Lung (tissue), 12 donors: ENCODE results near the gene SLC38A9. TPM values are rescaled to one million over a fixed set of nuclear protein-coding genes. Genes with fewer than 3 reads are reported as not detected.

Experiments used
- ATAC-seq: fragments of 200-7000 bp; cut with Tn5 transposase; one replicate; pipeline ENCODE4 v1.9.1; 2020; ENCODE audit warnings: moderate number of reproducible peaks; ENCODE audit not compliant: insufficient read depth, low FRiP score
- DNase-seq, 3 donors: peaks; one replicate each; pipeline ENCODE4 v3.0.0-alpha.2; 2013 to 2017
- H3K27ac ChIP-seq, 2 donors: one replicate each; pipeline ENCODE4 v1.5.1; 2013; ENCODE audit warnings: mild to moderate bottlenecking in 2 of 2, moderate library complexity in 2 of 2, control low read depth in 1 of 2, inconsistent platforms in 1 of 2, low read depth in 1 of 2, low read length in 1 of 2
- H3K27me3 ChIP-seq, 3 donors: one replicate each; pipeline ENCODE4 v1.5.1; 2013; ENCODE audit warnings: low read length in 2 of 3; ENCODE audit not compliant: control insufficient read depth in 3 of 3, insufficient read depth in 3 of 3
- H3K36me3 ChIP-seq, 4 donors: one replicate each; pipeline ENCODE4 v1.5.1; 2013; ENCODE audit warnings: low read length in 4 of 4, mild to moderate bottlenecking in 1 of 4, moderate library complexity in 1 of 4; ENCODE audit not compliant: control insufficient read depth in 4 of 4, insufficient read depth in 4 of 4
- H3K4me1 ChIP-seq, 5 donors: one replicate each; pipeline ENCODE4 v1.5.1; 2013; ENCODE audit warnings: low read length in 5 of 5, mild to moderate bottlenecking in 2 of 5, moderate library complexity in 1 of 5; ENCODE audit not compliant: control insufficient read depth in 5 of 5, insufficient read depth in 5 of 5
- H3K4me3 ChIP-seq: one replicate; pipeline ENCODE4 v1.5.1; 2013; ENCODE audit warnings: mild to moderate bottlenecking, control low read depth, moderate library complexity
- H3K9ac ChIP-seq, 2 donors: one replicate each; pipeline ENCODE4 v1.5.1; 2013; ENCODE audit warnings: low read length in 2 of 2, control low read depth in 1 of 2; ENCODE audit not compliant: insufficient read depth in 1 of 2
- H3K9me3 ChIP-seq, 4 donors: one replicate each; pipeline ENCODE4 v1.5.1; 2013; ENCODE audit warnings: low read length in 3 of 4, mild to moderate bottlenecking in 1 of 4, moderate library complexity in 1 of 4; ENCODE audit not compliant: control insufficient read depth in 4 of 4, insufficient read depth in 3 of 4
- WGBS, 2 donors: extraction: QIAGEN DNeasy Blood & Tissue Kit; methylation state at CpG; one replicate each; pipeline ENCODE4 v1.1.7; 2013; 5-methylcytosine and 5-hydroxymethylcytosine counted together
- polyA plus RNA-seq, 2 donors: library from polyadenylated mRNA; stranded (reverse); fragments of 200-250 nt; gene quantifications; one replicate each; pipeline ENCODE4 v1.2.1, GENCODE V29; 2013
- total RNA-seq, 2 donors: library from RNA; depleted of rRNA in 1 of 2; stranded (reverse); fragments of >200 nt in 1 of 2; gene quantifications; one replicate each; pipeline ENCODE4 v1.2.1, GENCODE V29; 2014 to 2021
- TF ChIP-seq, protein P1 (sequence below): IDR thresholded peaks from 2 replicates; pipeline ENCODE4 v1.5.1; 2012; ENCODE audit warnings: mild to moderate bottlenecking; ENCODE audit errors: control extremely low read depth, extremely low read depth
- donor health status: control.
- donor health status: control.
- donor health status: Bipolar disorder and iron deficiency.
- donor health status: healthy.
- donor health status: DM: yes; HTN: yes; CAD: no.

The SLC38A9 gene
- total and polyA plus RNA-seq, 4 donors, result 8.5 to 64.2 (median 14.5) TPM

DNA sequence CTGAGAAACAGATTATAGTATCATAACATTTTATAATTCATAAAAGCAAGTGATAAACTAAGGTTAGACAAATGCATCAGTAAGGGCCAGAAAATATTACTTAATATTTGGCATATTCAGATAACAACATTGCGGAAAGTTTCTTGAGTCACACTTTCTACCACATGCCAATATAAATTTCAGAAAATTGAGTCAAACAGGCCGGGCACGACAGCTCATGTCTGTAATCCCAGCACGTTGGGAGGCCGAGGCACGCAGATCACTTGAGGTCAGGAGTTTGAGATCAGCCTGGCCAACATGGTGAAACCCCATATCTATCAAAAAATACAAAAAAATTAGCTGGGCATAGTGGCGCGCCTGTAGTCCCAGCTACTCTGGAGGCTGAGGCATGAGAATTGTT, 47.1 kb downstream of the SLC38A9 start:
- H3K4me3 ChIP-seq, result no peak overlapping the region
- H3K36me3 ChIP-seq, result peaks cover 0 to 7% (median 2%) of the 10 kb centered on the region in 4 donors
- H3K4me1 ChIP-seq, result no peaks in the 10 kb centered on the region
- no peak overlapping the region for H3K27ac ChIP-seq
- TF ChIP-seq, protein P1, sequence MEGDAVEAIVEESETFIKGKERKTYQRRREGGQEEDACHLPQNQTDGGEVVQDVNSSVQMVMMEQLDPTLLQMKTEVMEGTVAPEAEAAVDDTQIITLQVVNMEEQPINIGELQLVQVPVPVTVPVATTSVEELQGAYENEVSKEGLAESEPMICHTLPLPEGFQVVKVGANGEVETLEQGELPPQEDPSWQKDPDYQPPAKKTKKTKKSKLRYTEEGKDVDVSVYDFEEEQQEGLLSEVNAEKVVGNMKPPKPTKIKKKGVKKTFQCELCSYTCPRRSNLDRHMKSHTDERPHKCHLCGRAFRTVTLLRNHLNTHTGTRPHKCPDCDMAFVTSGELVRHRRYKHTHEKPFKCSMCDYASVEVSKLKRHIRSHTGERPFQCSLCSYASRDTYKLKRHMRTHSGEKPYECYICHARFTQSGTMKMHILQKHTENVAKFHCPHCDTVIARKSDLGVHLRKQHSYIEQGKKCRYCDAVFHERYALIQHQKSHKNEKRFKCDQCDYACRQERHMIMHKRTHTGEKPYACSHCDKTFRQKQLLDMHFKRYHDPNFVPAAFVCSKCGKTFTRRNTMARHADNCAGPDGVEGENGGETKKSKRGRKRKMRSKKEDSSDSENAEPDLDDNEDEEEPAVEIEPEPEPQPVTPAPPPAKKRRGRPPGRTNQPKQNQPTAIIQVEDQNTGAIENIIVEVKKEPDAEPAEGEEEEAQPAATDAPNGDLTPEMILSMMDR, result no peak
- ATAC-seq, result no peak
- H3K9me3 ChIP-seq, result no peaks in the 10 kb centered on the region
- WGBS, 2 donors, result 86 to 88% methylated on average over 8 of the region's 8 CpGs
- no peak for DNase-seq
- no peak overlapping the region for H3K9ac ChIP-seq
- no peaks in the 10 kb centered on the region for H3K27me3 ChIP-seq

DNA sequence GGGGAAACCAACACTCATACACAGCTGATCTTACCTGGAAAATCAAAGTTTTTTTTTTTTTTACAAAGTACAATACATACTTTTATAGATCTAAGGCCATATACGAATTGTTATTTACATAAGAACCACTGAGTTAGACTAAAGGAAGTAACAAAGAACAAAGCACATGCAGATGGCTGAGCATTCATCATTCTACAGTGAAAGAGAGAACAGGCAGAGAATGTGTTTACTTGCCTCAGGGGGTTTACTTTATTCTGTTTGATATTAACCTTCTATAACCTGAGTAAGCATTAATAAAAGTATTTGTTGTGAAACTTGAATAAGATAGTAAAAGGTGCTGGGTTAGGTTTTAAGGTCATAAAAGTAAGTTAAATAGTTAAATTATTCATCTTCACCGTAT, 54.7 kb downstream of the SLC38A9 start:
- H3K9me3 ChIP-seq, result no peaks in the 10 kb centered on the region
- H3K9ac ChIP-seq, result no peak overlapping the region
- H3K27ac ChIP-seq, result no peak overlapping the region
- DNase-seq (no peak), ATAC-seq (no peak)
- no peaks in the 10 kb centered on the region for H3K27me3 ChIP-seq
- peaks cover 0 to 6% (median 3%) of the 10 kb centered on the region in 4 donors for H3K36me3 ChIP-seq
- TF ChIP-seq, protein P1, result no peak
- WGBS, 2 donors, result 63 to 81% methylated on average over 2 of the region's 2 CpGs
- peaks cover 0 to 1% (median 0%) of the 10 kb centered on the region in 5 donors for H3K4me1 ChIP-seq
- no peak overlapping the region for H3K4me3 ChIP-seq

DNA sequence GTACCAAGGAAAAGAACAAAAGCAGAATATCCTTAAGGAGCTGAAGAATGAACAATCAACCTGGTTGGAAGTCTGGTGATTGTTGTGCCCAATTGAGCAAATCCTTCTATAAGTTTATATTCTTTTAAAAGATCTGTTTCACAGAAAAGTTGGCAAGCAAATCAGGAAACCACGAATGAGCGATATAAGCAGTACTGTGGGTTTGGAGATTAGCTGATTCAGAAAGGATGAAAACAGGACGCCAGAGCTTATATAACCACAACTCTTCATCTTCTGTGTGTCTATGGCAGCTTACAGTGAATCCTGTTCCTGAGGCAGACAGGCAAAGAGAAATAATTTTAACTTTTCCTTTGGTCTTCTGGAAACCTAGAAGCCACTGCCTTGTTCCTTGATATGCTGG, 61.7 kb downstream of the SLC38A9 start:
- TF ChIP-seq, protein P1, result no peak
- DNase-seq (peak in 2 of 3 donors; percentile 46 to 63), ATAC-seq (no peak)
- H3K9ac ChIP-seq, result no peak overlapping the region
- WGBS, 2 donors, result 28 to 38% methylated on average over 3 of the region's 3 CpGs
- H3K4me1 ChIP-seq, result peaks cover 0 to 8% (median 0%) of the 10 kb centered on the region in 5 donors
- H3K27ac ChIP-seq, result no peak overlapping the region
- H3K36me3 ChIP-seq, result peaks cover 0 to 3% (median under 1%) of the 10 kb centered on the region in 4 donors
- H3K9me3 ChIP-seq, result no peaks in the 10 kb centered on the region
- no peaks in the 10 kb centered on the region for H3K27me3 ChIP-seq
- no peak overlapping the region for H3K4me3 ChIP-seq

DNA sequence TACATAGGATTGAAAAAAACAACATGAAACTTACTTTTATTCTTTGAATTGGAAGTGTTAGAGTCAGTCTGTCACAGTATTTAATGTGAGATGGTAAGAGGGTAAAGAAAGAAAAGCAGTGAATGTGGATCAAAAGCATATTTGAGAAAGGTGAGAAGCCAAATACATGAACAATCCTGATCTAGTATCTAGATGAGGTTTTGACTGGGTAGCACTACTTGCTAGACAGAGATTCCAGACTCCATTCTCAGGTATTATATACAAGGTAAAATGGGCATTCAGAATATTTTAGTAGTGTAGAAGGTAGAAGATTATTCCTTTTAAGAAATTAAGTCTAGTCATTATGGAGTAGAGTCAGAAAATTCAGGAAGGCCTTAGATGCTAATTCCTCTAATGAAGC, 62.2 kb downstream of the SLC38A9 start:
- H3K9ac ChIP-seq, result no peak overlapping the region
- no peak overlapping the region for H3K4me3 ChIP-seq
- TF ChIP-seq, protein P1, result no peak
- peaks cover 0 to 12% (median 0%) of the 10 kb centered on the region in 5 donors for H3K4me1 ChIP-seq
- no peaks in the 10 kb centered on the region for H3K27me3 ChIP-seq
- ATAC-seq, result no peak
- no peak for DNase-seq
- H3K9me3 ChIP-seq, result no peaks in the 10 kb centered on the region
- H3K36me3 ChIP-seq, result peaks cover 0 to 3% (median under 1%) of the 10 kb centered on the region in 4 donors
- H3K27ac ChIP-seq, result no peak overlapping the region
